Measurements from ENCODE around the gene EFCAB8.

DNA sequence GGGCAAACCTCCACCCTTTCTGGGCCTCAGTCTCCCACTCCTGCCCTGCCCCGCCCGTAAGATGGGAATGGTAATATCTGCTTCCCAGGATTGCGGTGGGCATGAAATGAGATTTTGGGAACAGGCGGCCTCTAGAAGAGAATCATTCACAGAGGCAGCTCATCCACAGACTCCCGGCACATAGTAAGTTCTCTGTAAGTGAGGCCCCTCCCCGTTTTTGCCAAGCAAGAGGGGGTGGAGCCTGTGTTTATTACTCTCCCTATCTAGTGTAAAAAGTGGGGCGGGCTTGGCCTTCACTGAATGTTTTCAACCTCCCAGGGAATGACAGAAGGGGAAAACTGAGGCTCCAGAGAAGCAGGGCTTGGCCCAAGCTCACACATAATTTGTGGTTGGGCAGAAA, 125.5 kb downstream of the EFCAB8 start:
- no peak for TF ChIP-seq POLR2A (IDR thresholded peaks at IDR 0.05)
- TF ChIP-seq, protein P1, sequence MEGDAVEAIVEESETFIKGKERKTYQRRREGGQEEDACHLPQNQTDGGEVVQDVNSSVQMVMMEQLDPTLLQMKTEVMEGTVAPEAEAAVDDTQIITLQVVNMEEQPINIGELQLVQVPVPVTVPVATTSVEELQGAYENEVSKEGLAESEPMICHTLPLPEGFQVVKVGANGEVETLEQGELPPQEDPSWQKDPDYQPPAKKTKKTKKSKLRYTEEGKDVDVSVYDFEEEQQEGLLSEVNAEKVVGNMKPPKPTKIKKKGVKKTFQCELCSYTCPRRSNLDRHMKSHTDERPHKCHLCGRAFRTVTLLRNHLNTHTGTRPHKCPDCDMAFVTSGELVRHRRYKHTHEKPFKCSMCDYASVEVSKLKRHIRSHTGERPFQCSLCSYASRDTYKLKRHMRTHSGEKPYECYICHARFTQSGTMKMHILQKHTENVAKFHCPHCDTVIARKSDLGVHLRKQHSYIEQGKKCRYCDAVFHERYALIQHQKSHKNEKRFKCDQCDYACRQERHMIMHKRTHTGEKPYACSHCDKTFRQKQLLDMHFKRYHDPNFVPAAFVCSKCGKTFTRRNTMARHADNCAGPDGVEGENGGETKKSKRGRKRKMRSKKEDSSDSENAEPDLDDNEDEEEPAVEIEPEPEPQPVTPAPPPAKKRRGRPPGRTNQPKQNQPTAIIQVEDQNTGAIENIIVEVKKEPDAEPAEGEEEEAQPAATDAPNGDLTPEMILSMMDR (IDR thresholded peaks at IDR 0.05) = no peak
- no peak for TF ChIP-seq EP300 (IDR thresholded peaks at IDR 0.05)

All from ovary (tissue), 3 donors.